ENCODE measurements around the gene TMEM240.

The TMEM240 gene

GRCh38 chr1:1540090-1540817, at the start of gene TMEM240:
TSS of gene TMEM240 (minus strand) at chr1:1540624. CDS start at chr1:1540346, 278 bp downstream.
- Histone ChIP-seq H3K9me3 (ENCODE audit: insufficient read depth, low read depth, low read length) (no peaks in the 10 kb centered on the region), H3K27ac (ENCODE audit: low read length) (no peak within 1 kb of the TSS), H3K4me3 (ENCODE audit: low read length) (peak within 1 kb of the TSS; percentile 79; the same call in 1 of the 2 replicates), H3K27me3 (ENCODE audit: insufficient read depth, low read length) (no peaks in the 10 kb centered on the region), H3K36me3 (ENCODE audit: insufficient read depth, low read depth, low read length) (peaks cover 21% of the 10 kb centered on the region), H3K9ac (ENCODE audit: low read depth, low read length) (peak within 1 kb of the TSS; percentile 78), H3K4me1 (ENCODE audit: insufficient read depth, low read length) (no peaks in the 10 kb centered on the region)

GRCh38 chr1:1583347-1584010, 43.1 kb upstream of the TMEM240 start:
- Histone ChIP-seq H3K4me1 (ENCODE audit: insufficient read depth, low read length) (no peaks in the 10 kb centered on the region), H3K4me3 (ENCODE audit: low read length) (no peak overlapping the region), H3K9ac (ENCODE audit: low read depth, low read length) (no peak overlapping the region), H3K27me3 (ENCODE audit: insufficient read depth, low read length) (peaks cover 39% of the 10 kb centered on the region), H3K9me3 (ENCODE audit: insufficient read depth, low read depth, low read length) (no peaks in the 10 kb centered on the region), H3K27ac (ENCODE audit: low read length) (no peak overlapping the region), H3K36me3 (ENCODE audit: insufficient read depth, low read depth, low read length) (no peaks in the 10 kb centered on the region)

- H3K4me1 ChIP-seq (ENCODE audit: insufficient read depth, low read length): no peaks in the 10 kb centered on the region
- H3K4me3 ChIP-seq (ENCODE audit: low read length): no peak overlapping the region
- H3K9me3 ChIP-seq (ENCODE audit: insufficient read depth, low read depth, low read length): no peaks in the 10 kb centered on the region
- H3K9ac ChIP-seq (ENCODE audit: low read depth, low read length): no peak overlapping the region
- no peaks in the 10 kb centered on the region for H3K36me3 ChIP-seq (ENCODE audit: insufficient read depth, low read depth, low read length)
- H3K27me3 ChIP-seq (ENCODE audit: insufficient read depth, low read length): peaks cover 39% of the 10 kb centered on the region
- H3K27ac ChIP-seq (ENCODE audit: low read length): no peak overlapping the region
Measured at GRCh38 chr1:1582585-1583346, 42.3 kb upstream of the TMEM240 start.

- Histone ChIP-seq H3K9me3 (ENCODE audit: insufficient read depth, low read depth, low read length) (no peaks in the 10 kb centered on the region), H3K9ac (ENCODE audit: low read depth, low read length) (no peak overlapping the region), H3K27ac (ENCODE audit: low read length) (no peak overlapping the region), H3K4me3 (ENCODE audit: low read length) (no peak overlapping the region), H3K36me3 (ENCODE audit: insufficient read depth, low read depth, low read length) (no peaks in the 10 kb centered on the region), H3K4me1 (ENCODE audit: insufficient read depth, low read length) (no peaks in the 10 kb centered on the region), H3K27me3 (ENCODE audit: insufficient read depth, low read length) (peaks cover 19% of the 10 kb centered on the region)
Measured at GRCh38 chr1:1578371-1578940, 38.0 kb upstream of the TMEM240 start.

- Histone ChIP-seq H3K27ac (ENCODE audit: low read length) (no peak overlapping the region), H3K36me3 (ENCODE audit: insufficient read depth, low read depth, low read length) (peaks cover 5% of the 10 kb centered on the region; the same call in 1 of the 2 replicates), H3K4me1 (ENCODE audit: insufficient read depth, low read length) (no peaks in the 10 kb centered on the region), H3K27me3 (ENCODE audit: insufficient read depth, low read length) (peaks cover 9% of the 10 kb centered on the region; the same call in 1 of the 2 replicates), H3K9ac (ENCODE audit: low read depth, low read length) (no peak overlapping the region), H3K9me3 (ENCODE audit: insufficient read depth, low read depth, low read length) (no peaks in the 10 kb centered on the region), H3K4me3 (ENCODE audit: low read length) (no peak overlapping the region)
Measured at GRCh38 chr1:1577367-1578011, 37.1 kb upstream of the TMEM240 start.

- H3K4me1 ChIP-seq (ENCODE audit: insufficient read depth, low read length): no peaks in the 10 kb centered on the region
- peaks cover 17% of the 10 kb centered on the region for H3K36me3 ChIP-seq (ENCODE audit: insufficient read depth, low read depth, low read length)
- H3K27ac ChIP-seq (ENCODE audit: low read length): peak within 1 kb of the TSS; percentile 98
- no peaks in the 10 kb centered on the region; the same call in 1 of the 2 replicates for H3K27me3 ChIP-seq (ENCODE audit: insufficient read depth, low read length)
- H3K9ac ChIP-seq (ENCODE audit: low read depth, low read length): peak within 1 kb of the TSS; percentile 99
- no peaks in the 10 kb centered on the region for H3K9me3 ChIP-seq (ENCODE audit: insufficient read depth, low read depth, low read length)
- H3K4me3 ChIP-seq (ENCODE audit: low read length): peak within 1 kb of the TSS; percentile 82
Measured at GRCh38 chr1:1574721-1575537, 34.5 kb upstream of the TMEM240 start, which contains the start of gene SSU72. TSS of gene SSU72 (minus strand) at chr1:1574863. CDS start at chr1:1574557, 306 bp downstream.

- no peaks in the 10 kb centered on the region for H3K9me3 ChIP-seq (ENCODE audit: insufficient read depth, low read depth, low read length)
- no peaks in the 10 kb centered on the region for H3K4me1 ChIP-seq (ENCODE audit: insufficient read depth, low read length)
- H3K27me3 ChIP-seq (ENCODE audit: insufficient read depth, low read length): no peaks in the 10 kb centered on the region; the same call in 1 of the 2 replicates
- H3K36me3 ChIP-seq (ENCODE audit: insufficient read depth, low read depth, low read length): peaks cover 26% of the 10 kb centered on the region
- H3K4me3 ChIP-seq (ENCODE audit: low read length): peak overlapping the region; percentile 82
- H3K9ac ChIP-seq (ENCODE audit: low read depth, low read length): peak overlapping the region; percentile 99
- H3K27ac ChIP-seq (ENCODE audit: low read length): peak overlapping the region; percentile 78
Measured at GRCh38 chr1:1573843-1574720, 33.7 kb upstream of the TMEM240 start.

GRCh38 chr1:1569341-1569740, 28.9 kb upstream of the TMEM240 start:
- Histone ChIP-seq H3K27me3 (ENCODE audit: insufficient read depth, low read length) (no peaks in the 10 kb centered on the region), H3K9me3 (ENCODE audit: insufficient read depth, low read depth, low read length) (no peaks in the 10 kb centered on the region), H3K27ac (ENCODE audit: low read length) (no peak overlapping the region), H3K9ac (ENCODE audit: low read depth, low read length) (no peak overlapping the region), H3K36me3 (ENCODE audit: insufficient read depth, low read depth, low read length) (peaks cover 42% of the 10 kb centered on the region), H3K4me3 (ENCODE audit: low read length) (no peak overlapping the region), H3K4me1 (ENCODE audit: insufficient read depth, low read length) (no peaks in the 10 kb centered on the region)

- Histone ChIP-seq H3K27ac (ENCODE audit: low read length) (no peak overlapping the region), H3K9ac (ENCODE audit: low read depth, low read length) (peak overlapping the region; percentile 3), H3K27me3 (ENCODE audit: insufficient read depth, low read length) (no peaks in the 10 kb centered on the region), H3K4me1 (ENCODE audit: insufficient read depth, low read length) (no peaks in the 10 kb centered on the region), H3K4me3 (ENCODE audit: low read length) (no peak overlapping the region), H3K9me3 (ENCODE audit: insufficient read depth, low read depth, low read length) (no peaks in the 10 kb centered on the region), H3K36me3 (ENCODE audit: insufficient read depth, low read depth, low read length) (peaks cover 56% of the 10 kb centered on the region)
Measured at GRCh38 chr1:1567891-1568291, 27.5 kb upstream of the TMEM240 start.

All from iPS-20b (cell line).